ENCODE measurements around the gene GABBR1.

Gene GABBR1

GRCh38 chr6:29631860-29632731 lies 887 bp downstream of the GABBR1 start (continued):
- no peak for TF ChIP-seq ZNF184 (tag by site-specific recombination; IDR thresholded peaks at IDR 0.05)
- no peak for TF ChIP-seq ZSCAN16 (tag by site-specific recombination; IDR thresholded peaks at IDR 0.05)
- TF ChIP-seq ZNF37A (tag by site-specific recombination; IDR thresholded peaks at IDR 0.05) = no peak
- TF ChIP-seq OSR2 (tag by site-specific recombination; IDR thresholded peaks at IDR 0.05) = peak; percentile 33; the same call in 1 of the 2 replicates
- TF ChIP-seq AEBP2 (tag by site-specific recombination; IDR thresholded peaks at IDR 0.05; ENCODE audit: borderline replicate concordance) = no peak
- TF ChIP-seq ZNF624 (tag by site-specific recombination; IDR thresholded peaks at IDR 0.05) = no peak
- no peak for TF ChIP-seq KLF10 (tag by site-specific recombination; IDR thresholded peaks at IDR 0.05)
- TF ChIP-seq ZNF324 (tag by site-specific recombination; IDR thresholded peaks at IDR 0.05) = 0 out of 2 replicates have a peak, but pooled peaks have one; percentile 47
- TF ChIP-seq ZNF830 (tag by site-specific recombination; IDR thresholded peaks at IDR 0.05; ENCODE audit: low read depth) = no peak
- no peak for TF ChIP-seq ZNF148 (tag by site-specific recombination; IDR thresholded peaks at IDR 0.05; ENCODE audit: borderline replicate concordance)
- peak; percentile 45; the same call in 1 of the 2 replicates for TF ChIP-seq KLF9 (tag by site-specific recombination; IDR thresholded peaks at IDR 0.05; ENCODE audit: low read depth)
- TF ChIP-seq ZBTB26 (tag by site-specific recombination; optimal IDR thresholded peaks at IDR 0.05) = peak; percentile 14
- no peak for TF ChIP-seq ZNF416 (tag by site-specific recombination; IDR thresholded peaks at IDR 0.05)
- peak; percentile 6; the same call in 1 of the 2 replicates for TF ChIP-seq INSM2 (tag by site-specific recombination; IDR thresholded peaks at IDR 0.05)
- TF ChIP-seq PATZ1 (tag by site-specific recombination; IDR thresholded peaks at IDR 0.05) = peak; percentile 69; the same call in 1 of the 2 replicates
- TF ChIP-seq ZNF132 (tag by site-specific recombination; IDR thresholded peaks at IDR 0.05; ENCODE audit: borderline replicate concordance) = no peak
- TF ChIP-seq HOXD13 (CRISPR knock-in tag; IDR thresholded peaks at IDR 0.05; ENCODE audit: borderline replicate concordance) = no peak
- TF ChIP-seq MEIS1 (CRISPR knock-in tag; IDR thresholded peaks at IDR 0.05; ENCODE audit: borderline replicate concordance) = no peak
- no peak for TF ChIP-seq ZNF26 (tag by site-specific recombination; IDR thresholded peaks at IDR 0.05)
- no peak for TF ChIP-seq KLF17 (tag by site-specific recombination; IDR thresholded peaks at IDR 0.05)
- no peak for TF ChIP-seq ZNF513 (tag by site-specific recombination; IDR thresholded peaks at IDR 0.05)
- TF ChIP-seq ZNF658 (tag by site-specific recombination; IDR thresholded peaks at IDR 0.05) = no peak
- no peak for TF ChIP-seq MZF1 (tag by site-specific recombination; IDR thresholded peaks at IDR 0.05; ENCODE audit: borderline replicate concordance)
- TF ChIP-seq ZNF623 (tag by site-specific recombination; IDR thresholded peaks at IDR 0.05) = no peak

Data from HEK293 (cell line).